Astrocyte (in vitro differentiated cells and primary cell): ENCODE data around the gene RASSF5.

Source experiments
- CTCF ChIP-seq: IDR thresholded peaks from 2 replicates; pipeline ENCODE4 v1.5.1; 2011; ENCODE audit warnings: low read depth, mild to moderate bottlenecking, inconsistent platforms, low read length, moderate library complexity; ENCODE audit not compliant: insufficient read depth
- EZH2 ChIP-seq: IDR thresholded peaks from 2 replicates; pipeline ENCODE4 v1.6.1; 2012; ENCODE audit warnings: mild to moderate bottlenecking, low read length, inconsistent platforms; ENCODE audit not compliant: insufficient read depth

GRCh38 chr1:206487970-206488369, 19.4 kb upstream of the RASSF5 start:
- no peak for TF ChIP-seq CTCF
- TF ChIP-seq EZH2 = no peak
